Activated naive CD4-positive, alpha-beta T cell treated with anti-CD3 and anti-CD28 coated beads, Interleukin-2, amount 50 U/mL, for 24 hours (primary cell): ENCODE data around the gene TSPAN3.

Experiments used
- H3K27ac Mint-ChIP-seq: one replicate; pipeline ENCODE4 v1.8.0; 2021; ENCODE audit warnings: mild to moderate bottlenecking, mixed read lengths
- H3K27me3 Mint-ChIP-seq: one replicate; pipeline ENCODE4 v1.8.0; 2021; ENCODE audit warnings: mixed read lengths
- H3K36me3 Mint-ChIP-seq: one replicate; pipeline ENCODE4 v1.8.0; 2021; ENCODE audit warnings: mixed read lengths
- H3K4me1 Mint-ChIP-seq: one replicate; pipeline ENCODE4 v1.8.0; 2021; ENCODE audit warnings: mixed read lengths
- H3K4me3 Mint-ChIP-seq: one replicate; pipeline ENCODE4 v1.8.0; 2021; ENCODE audit warnings: mild to moderate bottlenecking, mixed read lengths
- H3K9me3 Mint-ChIP-seq: one replicate; pipeline ENCODE4 v1.8.0; 2021; ENCODE audit warnings: mixed read lengths

TSPAN3 gene

DNA sequence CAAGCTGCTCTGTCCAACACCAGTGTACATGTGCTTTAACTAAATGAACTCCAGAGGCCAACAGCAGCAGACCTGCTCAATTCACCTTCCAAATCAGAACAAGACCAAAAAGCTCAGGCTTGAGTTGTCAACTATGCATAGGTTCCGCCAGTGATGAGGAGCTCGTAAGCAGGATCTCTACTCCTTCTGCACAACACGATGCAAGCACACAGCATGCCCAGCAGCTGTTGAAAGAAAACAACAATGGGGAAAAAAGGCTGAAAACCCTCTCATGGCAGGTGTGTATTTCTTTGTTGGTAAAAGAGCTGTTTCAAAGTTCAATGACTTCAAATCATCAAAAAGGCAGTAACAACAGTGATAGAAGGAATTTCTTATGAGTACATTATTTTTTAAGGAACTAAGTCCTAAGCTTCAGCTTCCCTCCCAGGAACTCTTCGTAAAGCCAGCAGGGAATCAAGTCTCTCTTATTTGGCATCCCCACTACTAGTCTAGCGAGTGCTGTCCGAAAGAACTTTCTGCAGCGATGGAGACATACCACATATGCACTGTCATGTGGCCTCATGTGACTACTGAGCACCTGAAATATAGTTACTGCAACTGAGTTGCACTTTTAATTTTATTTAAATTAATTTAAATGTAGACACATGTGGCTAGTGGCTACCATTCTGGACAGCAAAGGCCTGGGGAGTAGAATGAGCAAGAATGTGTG, 24.1 kb downstream of the TSPAN3 start:
- Mint-ChIP-seq H3K27ac (no peak overlapping the region), H3K27me3 (no peaks in the 10 kb centered on the region), H3K4me3 (no peak overlapping the region), H3K9me3 (no peaks in the 10 kb centered on the region), H3K4me1 (peaks cover 6% of the 10 kb centered on the region), H3K36me3 (peaks cover 26% of the 10 kb centered on the region)

DNA sequence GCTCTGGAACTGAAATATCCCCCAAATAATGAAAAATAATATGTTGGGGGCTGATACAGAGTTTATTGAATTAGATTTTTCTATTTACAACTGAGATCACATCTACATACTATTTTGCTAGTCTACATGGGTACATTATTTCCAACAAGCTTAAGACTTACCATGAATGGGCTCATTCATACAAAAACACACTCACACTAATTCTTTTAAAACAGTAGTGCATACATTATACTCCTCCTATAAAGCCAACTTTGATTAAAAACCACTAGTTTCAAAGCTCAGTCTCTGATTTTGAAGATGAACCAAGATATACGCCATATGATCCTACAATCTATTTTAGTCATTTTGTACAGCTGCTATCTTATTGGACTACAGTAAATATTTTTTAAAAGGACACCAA, 24.9 kb downstream of the TSPAN3 start:
- no peaks in the 10 kb centered on the region for H3K9me3 Mint-ChIP-seq
- H3K4me1 Mint-ChIP-seq: peaks cover 10% of the 10 kb centered on the region
- no peak overlapping the region for H3K27ac Mint-ChIP-seq
- no peaks in the 10 kb centered on the region for H3K27me3 Mint-ChIP-seq
- H3K36me3 Mint-ChIP-seq: peaks cover 28% of the 10 kb centered on the region
- H3K4me3 Mint-ChIP-seq: no peak overlapping the region

DNA sequence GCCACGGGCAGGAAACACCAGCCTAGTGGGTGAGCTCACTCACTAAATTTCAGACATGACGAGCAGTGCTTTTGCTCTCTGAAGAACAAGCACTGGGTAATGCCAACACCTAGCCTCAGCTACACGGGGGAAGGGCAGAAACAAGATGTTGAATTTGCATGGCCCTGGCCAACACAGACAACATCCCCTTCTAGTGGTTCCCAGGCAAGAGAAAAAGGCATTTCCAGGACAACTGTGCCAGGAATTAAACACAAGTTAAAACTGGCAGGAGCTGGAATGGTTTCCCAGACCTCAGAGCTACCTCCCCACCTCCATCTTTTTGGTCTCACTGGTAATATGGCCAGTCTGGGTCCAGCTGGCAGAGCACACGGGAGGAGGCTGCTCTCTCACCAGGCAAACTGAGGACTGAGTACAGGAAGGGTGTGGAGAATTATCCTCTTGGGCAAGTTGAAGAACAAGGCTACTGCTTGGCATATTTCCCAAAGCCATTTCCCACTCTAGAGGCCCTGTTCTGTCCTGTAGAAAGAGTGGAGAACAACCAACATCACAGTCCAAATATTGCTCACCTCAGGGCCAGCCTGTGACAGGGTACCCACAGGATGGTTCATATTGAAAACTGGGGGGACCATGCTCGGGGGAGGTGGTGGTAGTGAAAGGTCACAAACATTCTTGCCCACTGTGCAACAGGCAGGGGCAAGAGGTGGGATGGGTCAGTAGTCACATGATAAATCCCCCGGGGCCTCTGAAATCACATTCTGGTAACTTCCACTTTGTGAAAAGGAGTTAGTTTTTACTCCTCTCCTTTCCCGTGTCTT, 26.5 kb downstream of the TSPAN3 start:
- no peak overlapping the region for H3K4me3 Mint-ChIP-seq
- no peaks in the 10 kb centered on the region for H3K9me3 Mint-ChIP-seq
- no peaks in the 10 kb centered on the region for H3K27me3 Mint-ChIP-seq
- H3K27ac Mint-ChIP-seq: peak overlapping the region; percentile 79
- H3K4me1 Mint-ChIP-seq: peaks cover 10% of the 10 kb centered on the region
- H3K36me3 Mint-ChIP-seq: peaks cover 31% of the 10 kb centered on the region

DNA sequence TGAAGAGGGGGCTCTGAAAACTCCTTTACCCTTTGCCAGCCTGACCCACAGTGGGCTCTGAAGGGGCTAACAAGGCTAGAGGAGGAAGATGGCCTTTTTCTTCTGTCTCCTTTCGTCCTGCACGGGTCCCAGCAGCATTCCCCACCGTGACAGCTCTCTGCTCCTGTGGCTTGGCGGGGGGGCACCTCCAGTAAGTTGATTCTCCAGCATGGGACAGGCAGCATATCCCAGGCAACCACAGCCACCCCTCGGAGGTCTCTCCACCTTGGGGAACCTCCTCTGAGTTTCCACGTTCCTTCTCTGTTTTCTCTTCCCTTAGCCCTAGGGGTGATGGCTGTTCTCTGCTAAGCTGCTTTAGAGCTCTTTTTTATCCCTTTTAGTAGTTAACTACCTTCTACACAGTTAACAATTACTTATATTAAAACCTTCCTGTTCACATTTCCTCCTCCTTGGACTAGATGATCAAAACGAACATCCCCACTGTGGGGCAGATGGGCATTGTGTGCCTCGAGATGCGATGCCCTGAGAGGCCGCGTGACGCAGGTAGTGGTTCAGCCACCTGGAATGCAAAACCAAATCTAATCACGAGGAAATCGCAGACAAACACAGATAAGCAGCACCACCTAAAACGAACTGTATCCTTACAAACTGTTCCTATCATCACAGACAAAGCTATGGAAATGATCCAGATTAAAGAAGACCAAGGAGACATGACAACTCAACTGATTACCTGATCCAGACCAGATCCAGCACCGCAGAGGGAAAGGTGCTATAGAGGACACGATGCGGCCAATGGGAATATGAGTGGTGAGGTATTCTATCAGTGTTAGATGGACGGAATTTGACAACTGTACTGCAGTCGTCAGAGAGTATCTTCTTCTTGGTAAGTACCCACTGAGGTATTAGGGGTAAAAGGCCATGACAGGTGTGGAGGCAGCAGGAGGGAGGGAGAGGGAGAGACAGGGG, 27.7 kb downstream of the TSPAN3 start:
- Mint-ChIP-seq H3K27ac (no peak overlapping the region), H3K4me3 (no peak overlapping the region), H3K36me3 (peaks cover 28% of the 10 kb centered on the region)

DNA sequence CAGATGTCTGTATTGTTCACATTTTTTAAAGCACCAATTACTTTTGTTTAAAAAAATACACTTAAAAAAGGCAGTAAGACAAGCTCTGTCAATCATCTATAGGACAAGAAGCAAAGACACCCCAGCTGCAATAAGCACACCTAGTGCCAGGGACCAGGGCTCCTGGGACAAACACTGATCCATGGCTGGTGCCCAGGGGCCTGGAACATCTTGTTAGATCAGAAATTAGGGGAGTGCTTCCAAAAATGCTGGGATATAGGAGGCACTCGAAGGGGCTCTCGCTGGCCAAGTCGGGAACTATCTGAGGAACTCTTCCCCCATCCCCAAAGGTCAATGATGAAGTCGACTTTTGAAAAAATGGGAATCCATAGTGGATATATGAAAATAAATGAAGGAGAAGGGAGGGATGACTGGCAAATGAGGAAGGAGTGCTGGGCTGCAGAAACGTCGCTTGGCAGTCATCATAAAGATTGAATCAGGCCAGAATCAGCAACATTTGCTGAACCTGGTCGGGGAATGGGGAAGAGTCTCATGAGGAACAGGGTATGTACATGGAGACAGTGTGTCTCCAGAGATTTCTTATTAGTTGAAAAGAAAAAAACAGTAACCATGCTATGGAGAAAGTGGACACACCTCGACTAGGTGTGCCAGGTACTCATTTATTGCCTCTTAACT, 28.5 kb downstream of the TSPAN3 start:
- no peaks in the 10 kb centered on the region for H3K27me3 Mint-ChIP-seq
- peaks cover 10% of the 10 kb centered on the region for H3K4me1 Mint-ChIP-seq
- no peak overlapping the region for H3K4me3 Mint-ChIP-seq
- H3K36me3 Mint-ChIP-seq: peaks cover 28% of the 10 kb centered on the region
- H3K27ac Mint-ChIP-seq: peak overlapping the region; percentile 44
- H3K9me3 Mint-ChIP-seq: no peaks in the 10 kb centered on the region

More for the DNA sequence above, 27.7 kb downstream of the TSPAN3 start:
- Mint-ChIP-seq H3K9me3 (no peaks in the 10 kb centered on the region), H3K4me1 (peaks cover 10% of the 10 kb centered on the region), H3K27me3 (no peaks in the 10 kb centered on the region)

DNA sequence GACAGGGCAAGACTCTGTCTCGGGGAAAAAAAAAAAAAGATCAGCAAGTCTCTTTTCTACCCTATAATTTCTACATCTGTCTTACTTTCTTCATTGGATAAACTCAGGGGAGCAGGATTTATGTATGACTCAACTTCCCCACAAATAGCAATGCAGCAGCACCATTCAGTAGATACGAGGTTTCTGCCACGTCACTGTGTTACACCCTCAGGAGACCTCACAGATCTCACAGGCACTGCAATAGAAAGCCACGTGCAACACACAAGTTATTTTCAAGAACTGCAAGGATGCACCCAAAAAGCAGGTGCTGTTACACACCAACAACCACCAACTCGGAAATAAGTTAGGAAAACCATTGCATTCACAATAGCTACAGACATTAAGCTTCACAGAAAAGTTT, 30.2 kb downstream of the TSPAN3 start:
- H3K4me3 Mint-ChIP-seq: no peak overlapping the region
- H3K27ac Mint-ChIP-seq: peak overlapping the region; percentile 85
- peaks cover 28% of the 10 kb centered on the region for H3K36me3 Mint-ChIP-seq
- no peaks in the 10 kb centered on the region for H3K27me3 Mint-ChIP-seq
- no peaks in the 10 kb centered on the region for H3K9me3 Mint-ChIP-seq
- peaks cover 10% of the 10 kb centered on the region for H3K4me1 Mint-ChIP-seq

DNA sequence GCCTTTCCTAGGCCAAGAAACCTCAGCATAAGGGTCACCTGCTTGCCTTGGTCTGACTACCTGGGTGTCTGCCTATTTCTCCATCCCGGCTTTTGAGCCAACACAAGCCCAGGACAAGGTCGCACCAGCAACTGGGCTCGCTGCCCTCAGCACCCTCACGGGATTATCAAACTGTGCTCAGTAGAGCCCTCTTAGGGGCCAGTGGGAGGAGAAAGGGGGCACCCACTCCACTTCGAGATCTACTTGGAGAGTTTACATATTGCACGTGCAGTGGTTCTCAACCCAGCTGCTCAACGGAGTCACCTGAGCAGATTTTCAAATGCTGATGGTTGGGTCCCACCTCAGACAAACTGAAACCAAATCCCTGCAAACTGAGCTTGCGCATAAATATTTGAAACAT, 31.1 kb downstream of the TSPAN3 start:
- H3K4me3 Mint-ChIP-seq: no peak overlapping the region
- no peaks in the 10 kb centered on the region for H3K27me3 Mint-ChIP-seq
- H3K9me3 Mint-ChIP-seq: no peaks in the 10 kb centered on the region
- H3K4me1 Mint-ChIP-seq: peaks cover 5% of the 10 kb centered on the region
- H3K27ac Mint-ChIP-seq: no peak overlapping the region
- peaks cover 20% of the 10 kb centered on the region for H3K36me3 Mint-ChIP-seq

DNA sequence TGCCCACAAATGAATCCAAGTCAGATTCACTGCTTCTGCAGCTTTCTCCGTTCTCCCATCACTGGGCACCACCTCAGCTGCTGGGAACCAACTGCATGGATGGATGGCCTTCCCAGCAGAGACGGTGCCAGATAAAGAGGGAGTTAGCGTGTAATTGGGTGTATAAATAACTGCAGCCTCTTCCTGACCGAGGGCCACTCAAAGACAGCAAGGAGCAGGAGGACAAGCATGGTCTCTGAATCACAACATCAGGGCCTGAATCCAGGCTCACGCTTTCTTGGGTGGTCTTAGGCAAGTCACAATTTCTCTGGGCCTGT, 31.7 kb downstream of the TSPAN3 start:
- no peaks in the 10 kb centered on the region for H3K27me3 Mint-ChIP-seq
- H3K9me3 Mint-ChIP-seq: no peaks in the 10 kb centered on the region
- peaks cover 20% of the 10 kb centered on the region for H3K36me3 Mint-ChIP-seq
- no peak overlapping the region for H3K27ac Mint-ChIP-seq
- peaks cover 5% of the 10 kb centered on the region for H3K4me1 Mint-ChIP-seq
- H3K4me3 Mint-ChIP-seq: no peak overlapping the region

DNA sequence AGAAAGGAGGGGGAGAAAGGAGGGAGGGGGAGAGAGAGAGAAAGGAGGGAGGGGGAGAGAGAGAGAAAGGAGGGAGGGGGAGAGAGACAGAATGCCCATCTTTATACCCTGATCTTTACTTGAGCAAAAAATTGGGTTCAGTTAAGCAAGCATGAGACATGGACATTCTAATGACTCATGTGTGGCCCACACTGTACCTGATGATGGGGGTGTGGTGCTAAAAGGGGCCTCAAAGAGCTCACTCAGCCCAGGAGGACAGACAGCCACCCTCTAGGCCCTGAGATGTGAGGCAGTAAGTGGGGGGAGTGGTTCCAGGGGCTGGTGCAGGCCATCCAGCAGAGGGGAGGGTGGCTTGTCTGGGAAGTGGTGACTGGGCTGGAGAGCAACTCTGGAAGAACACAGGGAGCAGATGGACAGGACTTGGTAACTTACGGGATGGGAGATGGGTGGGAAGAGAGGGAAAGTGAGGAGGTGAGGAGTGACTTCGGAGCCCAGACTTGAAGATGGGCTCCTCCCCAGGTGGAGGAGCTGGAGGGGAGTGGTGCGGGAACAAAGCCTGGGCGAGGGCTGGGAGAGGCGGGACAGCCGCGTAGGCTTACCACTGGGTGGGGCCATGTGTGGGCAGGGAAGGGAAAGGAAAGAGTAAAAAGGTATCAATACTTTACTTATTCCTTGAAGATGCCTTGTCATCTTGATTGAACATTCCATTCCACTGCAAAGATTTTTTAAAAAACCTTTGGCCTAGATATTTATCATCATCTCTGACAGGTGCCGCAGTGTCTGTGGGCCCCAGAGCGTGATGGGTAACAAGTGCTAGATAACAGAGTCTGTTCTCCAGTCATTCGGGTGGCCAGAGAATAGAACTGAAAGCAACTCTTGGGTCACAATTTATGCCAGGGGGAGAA, 32.3 kb downstream of the TSPAN3 start:
- no peaks in the 10 kb centered on the region for H3K27me3 Mint-ChIP-seq
- peaks cover 5% of the 10 kb centered on the region for H3K4me1 Mint-ChIP-seq
- no peaks in the 10 kb centered on the region for H3K9me3 Mint-ChIP-seq
- no peak overlapping the region for H3K4me3 Mint-ChIP-seq
- peaks cover 18% of the 10 kb centered on the region for H3K36me3 Mint-ChIP-seq
- H3K27ac Mint-ChIP-seq: no peak overlapping the region

DNA sequence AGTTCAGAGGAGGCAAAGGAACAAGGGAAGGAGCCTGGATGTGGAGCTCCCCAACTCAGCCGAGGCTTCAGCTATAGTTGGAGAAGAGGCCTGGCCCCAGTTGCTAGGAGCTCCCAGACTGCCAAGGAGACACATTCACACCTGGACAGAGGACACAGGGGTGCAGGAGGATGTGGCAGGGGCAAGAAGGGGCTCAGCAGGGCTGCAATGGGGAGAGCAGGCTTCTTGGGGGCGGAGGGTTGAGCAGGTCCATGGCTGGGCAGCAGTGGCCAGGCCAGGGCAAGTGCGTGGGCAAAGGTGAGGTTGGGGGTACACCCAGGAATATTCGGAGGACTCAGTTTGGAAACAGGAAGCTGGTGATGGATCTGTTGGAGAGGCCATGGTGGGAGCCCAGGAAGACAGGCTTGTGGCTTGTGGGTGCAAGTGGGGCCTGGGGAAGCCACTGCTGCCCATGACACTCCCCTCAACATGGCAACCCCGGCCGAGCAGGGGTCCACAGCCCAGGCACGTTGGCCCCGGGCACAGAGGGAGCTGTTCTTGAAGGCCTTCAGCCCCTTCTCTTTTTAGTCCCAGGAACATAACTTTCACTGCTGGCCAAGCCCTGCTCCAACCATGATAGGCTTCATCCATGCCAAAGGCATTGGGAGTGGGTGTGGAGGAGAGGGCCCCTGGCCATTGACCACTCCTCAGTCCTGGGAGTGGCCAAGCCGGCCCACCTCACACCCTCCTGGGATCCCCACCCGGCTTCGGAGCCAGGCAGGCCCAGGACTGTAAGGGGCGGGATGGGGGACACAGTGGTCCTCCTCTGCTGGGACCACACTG, 33.3 kb downstream of the TSPAN3 start:
- Mint-ChIP-seq H3K4me3 (no peak overlapping the region), H3K27ac (peak overlapping the region; percentile 82), H3K36me3 (peaks cover 14% of the 10 kb centered on the region), H3K27me3 (no peaks in the 10 kb centered on the region), H3K4me1 (peaks cover 5% of the 10 kb centered on the region), H3K9me3 (no peaks in the 10 kb centered on the region)

DNA sequence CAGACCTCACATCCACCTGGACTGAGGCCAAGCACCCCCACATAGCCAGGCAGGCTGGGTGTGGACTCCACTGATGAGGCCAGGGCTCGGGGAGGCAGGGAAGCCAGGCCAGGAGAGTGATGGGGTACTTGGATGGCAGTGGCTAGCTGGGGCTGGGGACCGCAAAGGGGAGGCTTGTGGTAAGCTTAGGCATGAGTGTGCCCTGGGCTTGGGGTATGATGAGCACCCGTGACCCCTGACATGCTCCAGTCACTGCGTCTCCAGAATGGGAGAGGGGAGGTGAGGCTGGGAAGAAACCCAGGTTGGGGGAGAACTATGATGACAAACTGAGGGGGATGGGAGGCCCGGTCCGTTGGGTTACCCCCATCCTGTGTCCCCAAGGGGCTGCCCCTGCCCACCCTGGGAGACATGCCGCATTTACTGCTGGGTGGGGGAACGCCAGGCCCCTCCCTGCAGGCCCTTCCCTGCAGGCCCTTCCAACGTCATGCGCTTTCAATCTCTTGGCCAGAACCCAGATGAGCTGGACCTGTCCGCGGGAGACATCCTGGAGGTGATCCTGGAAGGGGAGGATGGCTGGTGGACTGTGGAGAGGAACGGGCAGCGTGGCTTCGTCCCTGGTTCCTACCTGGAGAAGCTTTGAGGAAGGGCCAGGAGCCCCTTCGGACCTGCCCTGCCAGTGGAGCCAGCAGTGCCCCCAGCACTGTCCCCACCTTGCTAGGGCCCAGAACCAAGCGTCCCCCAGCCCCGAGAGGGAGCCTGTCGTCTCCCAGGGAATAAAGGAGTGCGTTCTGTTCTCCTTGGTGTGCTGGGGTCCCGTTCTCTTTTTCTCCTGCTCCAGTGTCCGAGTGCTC, 34.1 kb downstream of the TSPAN3 start:
- Mint-ChIP-seq H3K4me3 (no peak overlapping the region), H3K4me1 (peaks cover 3% of the 10 kb centered on the region), H3K27ac (peak overlapping the region; percentile 82), H3K27me3 (no peaks in the 10 kb centered on the region), H3K9me3 (no peaks in the 10 kb centered on the region), H3K36me3 (peaks cover 14% of the 10 kb centered on the region)

DNA sequence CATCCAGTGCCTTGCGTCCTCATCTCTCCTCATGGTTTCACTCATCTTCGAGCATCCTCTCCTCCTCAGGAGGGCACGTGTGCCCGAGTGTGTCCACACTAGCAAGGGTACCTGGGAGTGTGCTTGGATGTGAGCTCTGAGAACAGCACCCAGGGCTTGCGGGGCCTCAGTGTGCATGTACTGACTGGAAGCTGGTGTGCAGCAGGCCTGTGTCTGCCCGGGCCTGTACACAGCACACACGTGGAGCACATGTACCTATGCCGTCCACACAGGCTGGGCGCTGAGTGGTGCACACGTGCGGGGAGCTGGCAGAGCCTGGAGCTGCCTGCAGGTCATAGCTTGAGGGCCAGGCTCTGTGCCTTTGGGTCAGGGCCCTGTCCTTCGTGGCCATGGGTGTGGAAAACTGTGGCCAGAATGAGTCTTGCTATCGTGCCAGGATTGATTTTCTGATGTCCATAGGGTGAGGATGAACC, 34.9 kb downstream of the TSPAN3 start:
- Mint-ChIP-seq H3K9me3 (no peaks in the 10 kb centered on the region), H3K27me3 (no peaks in the 10 kb centered on the region), H3K4me3 (no peak overlapping the region), H3K27ac (no peak overlapping the region), H3K4me1 (no peaks in the 10 kb centered on the region), H3K36me3 (peaks cover 13% of the 10 kb centered on the region)

DNA sequence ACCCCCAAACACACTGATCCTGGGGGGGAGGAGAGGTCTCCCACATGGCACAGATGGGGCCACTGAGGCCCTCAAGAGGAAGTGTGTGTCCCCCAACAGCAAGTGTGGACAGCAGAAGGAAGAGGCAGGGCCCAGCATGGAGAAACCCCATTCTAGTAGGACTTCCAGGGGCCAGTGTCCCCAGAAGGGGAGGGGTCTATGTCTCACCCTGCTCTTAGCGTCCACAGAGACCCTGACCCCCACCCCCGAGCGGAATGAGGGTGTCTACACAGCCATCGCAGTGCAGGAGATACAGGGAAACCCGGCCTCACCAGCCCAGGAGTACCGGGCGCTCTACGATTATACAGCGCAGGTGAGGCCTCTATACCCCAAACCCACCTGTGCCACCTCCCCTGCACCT, 35.3 kb downstream of the TSPAN3 start:
- no peaks in the 10 kb centered on the region for H3K4me1 Mint-ChIP-seq
- H3K27ac Mint-ChIP-seq: peak overlapping the region; percentile 41
- H3K4me3 Mint-ChIP-seq: no peak overlapping the region
- H3K36me3 Mint-ChIP-seq: peaks cover 9% of the 10 kb centered on the region
- H3K27me3 Mint-ChIP-seq: no peaks in the 10 kb centered on the region
- no peaks in the 10 kb centered on the region for H3K9me3 Mint-ChIP-seq
